Panc1 (cell line): Measurements from ENCODE around the gene XPA.

Experiments used
- POLR2AphosphoS5 ChIP-seq: IDR thresholded peaks from 2 replicates; pipeline ENCODE4 v1.6.1; 2012; ENCODE audit warnings: mild to moderate bottlenecking, low read depth, low read length, moderate library complexity
- SIN3A ChIP-seq: IDR thresholded peaks from 2 replicates; pipeline ENCODE4 v1.6.1; 2012; ENCODE audit warnings: low read depth, mild to moderate bottlenecking, low read length, moderate library complexity, borderline replicate concordance; ENCODE audit not compliant: insufficient read depth
- TCF7L2 ChIP-seq: IDR thresholded peaks from 2 replicates; pipeline ENCODE4 v1.6.1; 2011; ENCODE audit warnings: mild to moderate bottlenecking, low read depth, low read length, inconsistent platforms
- TF ChIP-seq, protein P1 (sequence below), 2 experiments: IDR thresholded peaks; 2 replicates each; pipeline ENCODE4 v1.6.1; 2011 to 2012; ENCODE audit warnings: low read depth in 2 of 2, control low read depth in 1 of 2, low read length in 1 of 2, mild to moderate bottlenecking in 1 of 2, moderate library complexity in 1 of 2; ENCODE audit not compliant: insufficient read depth in 1 of 2
- TF ChIP-seq, protein P2 (sequence below): fragments of 450-650 bp; IDR thresholded peaks from 2 replicates; pipeline ENCODE4 v1.5.1; 2017; ENCODE audit warnings: mild to moderate bottlenecking

- TF ChIP-seq, protein P1, sequence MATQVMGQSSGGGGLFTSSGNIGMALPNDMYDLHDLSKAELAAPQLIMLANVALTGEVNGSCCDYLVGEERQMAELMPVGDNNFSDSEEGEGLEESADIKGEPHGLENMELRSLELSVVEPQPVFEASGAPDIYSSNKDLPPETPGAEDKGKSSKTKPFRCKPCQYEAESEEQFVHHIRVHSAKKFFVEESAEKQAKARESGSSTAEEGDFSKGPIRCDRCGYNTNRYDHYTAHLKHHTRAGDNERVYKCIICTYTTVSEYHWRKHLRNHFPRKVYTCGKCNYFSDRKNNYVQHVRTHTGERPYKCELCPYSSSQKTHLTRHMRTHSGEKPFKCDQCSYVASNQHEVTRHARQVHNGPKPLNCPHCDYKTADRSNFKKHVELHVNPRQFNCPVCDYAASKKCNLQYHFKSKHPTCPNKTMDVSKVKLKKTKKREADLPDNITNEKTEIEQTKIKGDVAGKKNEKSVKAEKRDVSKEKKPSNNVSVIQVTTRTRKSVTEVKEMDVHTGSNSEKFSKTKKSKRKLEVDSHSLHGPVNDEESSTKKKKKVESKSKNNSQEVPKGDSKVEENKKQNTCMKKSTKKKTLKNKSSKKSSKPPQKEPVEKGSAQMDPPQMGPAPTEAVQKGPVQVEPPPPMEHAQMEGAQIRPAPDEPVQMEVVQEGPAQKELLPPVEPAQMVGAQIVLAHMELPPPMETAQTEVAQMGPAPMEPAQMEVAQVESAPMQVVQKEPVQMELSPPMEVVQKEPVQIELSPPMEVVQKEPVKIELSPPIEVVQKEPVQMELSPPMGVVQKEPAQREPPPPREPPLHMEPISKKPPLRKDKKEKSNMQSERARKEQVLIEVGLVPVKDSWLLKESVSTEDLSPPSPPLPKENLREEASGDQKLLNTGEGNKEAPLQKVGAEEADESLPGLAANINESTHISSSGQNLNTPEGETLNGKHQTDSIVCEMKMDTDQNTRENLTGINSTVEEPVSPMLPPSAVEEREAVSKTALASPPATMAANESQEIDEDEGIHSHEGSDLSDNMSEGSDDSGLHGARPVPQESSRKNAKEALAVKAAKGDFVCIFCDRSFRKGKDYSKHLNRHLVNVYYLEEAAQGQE (IDR thresholded peaks at IDR 0.05; ENCODE audit: insufficient read depth in 1 of 2, low read depth in 2 of 2, low read length in 1 of 2): no peak
- TF ChIP-seq, protein P2, sequence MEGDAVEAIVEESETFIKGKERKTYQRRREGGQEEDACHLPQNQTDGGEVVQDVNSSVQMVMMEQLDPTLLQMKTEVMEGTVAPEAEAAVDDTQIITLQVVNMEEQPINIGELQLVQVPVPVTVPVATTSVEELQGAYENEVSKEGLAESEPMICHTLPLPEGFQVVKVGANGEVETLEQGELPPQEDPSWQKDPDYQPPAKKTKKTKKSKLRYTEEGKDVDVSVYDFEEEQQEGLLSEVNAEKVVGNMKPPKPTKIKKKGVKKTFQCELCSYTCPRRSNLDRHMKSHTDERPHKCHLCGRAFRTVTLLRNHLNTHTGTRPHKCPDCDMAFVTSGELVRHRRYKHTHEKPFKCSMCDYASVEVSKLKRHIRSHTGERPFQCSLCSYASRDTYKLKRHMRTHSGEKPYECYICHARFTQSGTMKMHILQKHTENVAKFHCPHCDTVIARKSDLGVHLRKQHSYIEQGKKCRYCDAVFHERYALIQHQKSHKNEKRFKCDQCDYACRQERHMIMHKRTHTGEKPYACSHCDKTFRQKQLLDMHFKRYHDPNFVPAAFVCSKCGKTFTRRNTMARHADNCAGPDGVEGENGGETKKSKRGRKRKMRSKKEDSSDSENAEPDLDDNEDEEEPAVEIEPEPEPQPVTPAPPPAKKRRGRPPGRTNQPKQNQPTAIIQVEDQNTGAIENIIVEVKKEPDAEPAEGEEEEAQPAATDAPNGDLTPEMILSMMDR: no peak
- TF ChIP-seq SIN3A: no peak
- TF ChIP-seq POLR2AphosphoS5: no peak
- no peak for TF ChIP-seq TCF7L2
Observed at GRCh38 chr9:97689401-97690180, 7.5 kb downstream of the XPA start.
